GM21825 (cell line): ENCODE results near the gene SF3B4.
"Not testable (repeated sequence)": the region's sequence is repeated elsewhere in the genome, so short reads cannot be mapped to it uniquely, and the experiment has no call there.

Experiments used
- ATAC-seq: cut with Tn5 transposase; IDR thresholded peaks from one replicate; pipeline ENCODE4 v1.9.1; 2021; ENCODE audit warnings: mild to moderate bottlenecking, moderate library complexity; ENCODE audit not compliant: unreplicated experiment

Gene SF3B4

GRCh38 chr1:149927563-149928400 lies at the start of gene SF3B4:
Gene SF3B4 (minus strand): TSS chr1:149927803. CDS start chr1:149927759, 44 bp downstream.
- ATAC-seq = peak; percentile 93

GRCh38 chr1:149977345-149977744 lies 49.7 kb upstream of the SF3B4 start:
- no peak for ATAC-seq

- no peak for ATAC-seq
Measured at GRCh38 chr1:149972547-149972946, 44.9 kb upstream of the SF3B4 start.

GRCh38 chr1:149967646-149968045 lies 40.0 kb upstream of the SF3B4 start:
- ATAC-seq = no peak

- no peak for ATAC-seq
Measured at GRCh38 chr1:149967041-149967440, 39.4 kb upstream of the SF3B4 start.

- ATAC-seq = no peak
Measured at GRCh38 chr1:149966405-149966804, 38.8 kb upstream of the SF3B4 start.

- no peak for ATAC-seq
Measured at GRCh38 chr1:149965440-149965839, 37.8 kb upstream of the SF3B4 start.

- ATAC-seq = no peak
Measured at GRCh38 chr1:149963358-149963757, 35.8 kb upstream of the SF3B4 start.

- ATAC-seq = no peak
Measured at GRCh38 chr1:149962736-149963135, 35.1 kb upstream of the SF3B4 start.

GRCh38 chr1:149962039-149962647 lies 34.5 kb upstream of the SF3B4 start:
- ATAC-seq = no peak

GRCh38 chr1:149957548-149957947 lies 29.9 kb upstream of the SF3B4 start:
- ATAC-seq = not testable (repeated sequence)

GRCh38 chr1:149949911-149950310 lies 22.3 kb upstream of the SF3B4 start:
- no peak for ATAC-seq

- no peak for ATAC-seq
Measured at GRCh38 chr1:149945206-149945605, 17.6 kb upstream of the SF3B4 start.

- no peak for ATAC-seq
Measured at GRCh38 chr1:149942885-149943284, 15.3 kb upstream of the SF3B4 start.

GRCh38 chr1:149942207-149942606 lies 14.6 kb upstream of the SF3B4 start:
- ATAC-seq = no peak

- no peak for ATAC-seq
Measured at GRCh38 chr1:149940427-149940826, 12.8 kb upstream of the SF3B4 start.

- ATAC-seq = not testable (repeated sequence)
Measured at GRCh38 chr1:149938668-149939003, 11.0 kb upstream of the SF3B4 start.

GRCh38 chr1:149937759-149938158 lies 10.2 kb upstream of the SF3B4 start:
- no peak for ATAC-seq

- no peak for ATAC-seq
Measured at GRCh38 chr1:149936992-149937705, 9.5 kb upstream of the SF3B4 start.

- ATAC-seq = no peak
Measured at GRCh38 chr1:149936170-149936991, 8.8 kb upstream of the SF3B4 start, which contains the start of gene MTMR11. Gene MTMR11 (minus strand): TSS chr1:149936879. CDS start chr1:149936647, 232 bp downstream.

GRCh38 chr1:149934356-149934755 lies 6.8 kb upstream of the SF3B4 start:
- ATAC-seq = no peak
